NCI-H128 (cell line): ENCODE measurements around the gene PLA2G6.
"Not testable (repeated sequence)": the region's sequence is repeated elsewhere in the genome, so short reads cannot be mapped to it uniquely, and the experiment has no call there.

Experiments used
- DNase-seq: peaks from one replicate; lab custom pipeline; 2025; ENCODE audit not compliant: unreplicated experiment; lab: John Stamatoyannopoulos, UW

The PLA2G6 gene

GRCh38 chr22:38191731-38192474, 10.3 kb upstream of the PLA2G6 start:
- DNase-seq = no peak

DNA sequence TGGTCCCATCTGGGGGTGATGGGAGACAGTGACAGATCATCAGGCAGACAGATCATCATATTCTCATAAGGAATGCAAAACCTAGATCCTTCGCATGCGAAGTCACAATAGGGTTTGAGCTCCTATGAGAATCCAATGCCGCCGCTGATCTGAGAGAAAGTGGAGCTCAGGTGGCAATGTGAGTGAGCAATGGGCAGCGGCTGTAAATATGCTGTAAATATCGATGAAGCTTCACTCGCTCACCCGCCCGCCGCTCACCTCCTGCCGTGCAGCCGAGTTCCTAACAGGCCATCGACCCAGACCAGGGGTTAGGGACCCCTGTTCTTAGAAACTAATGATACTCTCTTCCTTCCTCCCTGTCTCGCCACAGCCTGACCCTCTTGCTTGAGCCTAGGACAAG, 9.4 kb upstream of the PLA2G6 start:
- no peak for DNase-seq

- DNase-seq = no peak
Observed at GRCh38 chr22:38190581-38190980, 9.0 kb upstream of the PLA2G6 start.

GRCh38 chr22:38189104-38189503, 7.5 kb upstream of the PLA2G6 start:
- DNase-seq = no peak

DNA sequence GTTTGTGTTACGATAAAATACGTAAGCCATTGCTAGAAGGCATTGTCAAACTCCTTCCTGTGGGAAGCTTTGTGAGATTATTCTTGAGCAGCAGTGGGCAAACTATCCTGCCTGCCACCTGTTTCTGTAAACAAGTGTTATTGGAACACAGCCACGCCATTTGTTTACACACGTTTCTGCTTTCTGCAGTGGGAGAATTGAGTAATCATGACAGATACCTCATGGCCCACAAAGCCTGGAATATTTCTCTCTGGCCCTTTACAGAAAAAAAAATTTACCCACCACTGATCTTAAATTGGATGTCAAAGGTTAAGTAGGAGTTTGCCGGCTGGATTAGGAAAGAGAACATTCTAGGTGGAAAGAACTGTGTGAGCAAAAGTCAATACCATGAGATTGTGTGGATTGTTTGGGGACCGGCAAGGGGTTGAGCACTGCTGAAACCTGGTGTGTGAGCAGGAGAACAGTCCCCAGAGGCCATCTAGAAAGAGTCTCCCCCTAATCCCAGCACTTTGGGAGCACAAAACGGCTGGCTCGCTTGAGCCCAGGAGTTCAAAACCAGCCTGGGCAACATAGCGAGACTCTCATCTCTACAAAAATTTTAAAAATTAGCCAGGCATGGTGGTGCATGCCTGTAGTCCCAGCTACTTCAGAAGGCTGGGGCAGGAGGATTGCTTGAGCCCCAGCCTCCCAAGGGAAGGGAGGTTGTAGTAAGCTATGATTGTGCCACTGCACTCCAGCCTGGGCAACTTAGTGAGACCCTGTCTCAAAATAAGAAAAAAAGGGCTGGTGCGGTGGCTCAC, 6.0 kb upstream of the PLA2G6 start:
- peak; percentile 20 for DNase-seq

- no peak for DNase-seq
Observed at GRCh38 chr22:38186429-38186828, 4.8 kb upstream of the PLA2G6 start.

- no peak for DNase-seq
Observed at GRCh38 chr22:38184788-38185187, 3.2 kb upstream of the PLA2G6 start.

- DNase-seq = no peak
Observed at GRCh38 chr22:38180841-38181452, 683 bp downstream of the PLA2G6 start.

- DNase-seq = not testable (repeated sequence)
Observed at GRCh38 chr22:38178605-38178937, 3.1 kb downstream of the PLA2G6 start.

- DNase-seq = no peak
Observed at GRCh38 chr22:38177926-38178604, 3.6 kb downstream of the PLA2G6 start.

GRCh38 chr22:38177571-38177925, 4.1 kb downstream of the PLA2G6 start:
- not testable (repeated sequence) for DNase-seq

DNA sequence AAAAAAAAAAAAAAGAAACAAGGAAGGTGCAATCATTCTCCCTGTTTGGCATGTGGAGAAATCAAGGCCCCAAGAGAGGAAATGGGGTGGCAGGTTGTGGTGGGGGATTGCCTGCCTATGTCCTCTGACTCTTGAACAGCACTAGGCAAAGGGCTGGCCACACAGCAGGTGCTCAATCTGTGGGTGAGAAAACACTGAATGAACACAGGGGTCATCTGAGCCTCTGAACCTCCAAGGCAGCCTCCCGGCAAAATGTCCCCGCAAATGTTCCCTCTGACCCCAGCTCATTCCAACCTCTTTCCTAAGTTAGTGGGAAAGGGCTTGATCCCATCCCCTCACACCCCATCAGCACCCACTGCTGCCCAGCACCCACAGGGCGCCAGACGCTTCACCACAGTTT, 4.6 kb downstream of the PLA2G6 start:
- DNase-seq = no peak

DNA sequence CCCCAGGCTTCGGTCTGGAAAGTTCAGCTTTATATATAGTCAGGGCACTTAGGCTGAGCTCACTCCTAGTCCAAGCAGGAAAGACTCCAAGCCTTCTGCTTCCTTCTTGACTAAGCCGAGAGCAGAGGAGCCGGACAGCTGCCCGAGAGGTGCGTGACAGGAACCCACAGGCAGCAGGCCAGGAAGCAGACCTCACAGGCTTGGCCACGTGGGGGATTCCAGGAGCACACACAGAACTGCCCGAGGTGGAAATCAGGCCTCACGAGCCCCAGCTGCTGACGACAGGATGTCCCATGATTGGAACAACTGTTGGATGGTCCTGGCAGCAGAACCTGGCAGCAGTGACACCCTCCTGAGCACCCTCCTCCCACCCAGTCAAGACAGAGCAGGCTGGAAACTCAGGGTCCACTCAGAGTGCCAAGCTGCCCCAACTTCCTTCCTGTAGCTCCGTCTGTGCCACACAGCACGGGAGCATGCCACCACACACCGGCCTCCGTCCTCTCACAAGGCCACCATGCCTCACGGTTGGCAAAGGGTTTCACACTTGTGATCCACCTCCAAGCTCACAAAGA, 5.4 kb downstream of the PLA2G6 start:
- DNase-seq = no peak

GRCh38 chr22:38175206-38176118, 6.2 kb downstream of the PLA2G6 start:
- no peak for DNase-seq

DNA sequence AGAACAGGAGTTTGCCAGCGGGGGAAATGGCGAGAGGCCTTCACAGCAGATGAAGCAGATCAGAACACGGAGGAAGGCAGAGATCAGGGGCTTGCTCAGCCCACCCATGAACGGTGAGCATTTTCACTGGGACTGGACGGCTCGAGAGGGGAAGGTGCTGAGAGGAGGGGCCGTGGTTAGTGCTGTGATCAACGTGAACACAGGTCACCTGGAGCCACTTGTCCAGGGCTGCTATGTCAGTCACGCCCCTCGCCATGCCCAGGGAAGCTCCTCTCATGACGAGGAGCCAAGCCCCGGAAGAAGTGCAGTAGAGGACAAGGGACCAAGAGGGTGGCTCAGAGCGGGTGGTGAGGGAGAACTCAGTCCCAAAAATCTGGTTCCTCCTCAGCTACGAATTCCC, 7.0 kb downstream of the PLA2G6 start:
- DNase-seq = no peak

DNA sequence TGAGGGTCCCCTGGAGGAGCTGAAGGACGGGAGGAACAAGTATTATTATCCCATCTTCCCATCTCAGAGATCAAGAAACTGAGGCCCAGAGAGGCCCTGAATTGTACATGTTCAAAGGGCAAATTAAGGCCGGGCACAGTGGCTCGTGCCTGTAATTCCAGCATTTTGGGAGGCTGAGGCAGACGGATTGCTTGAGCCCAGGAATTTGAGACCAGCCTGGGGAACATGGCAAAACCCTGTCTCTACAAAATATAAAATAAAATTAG, 8.1 kb downstream of the PLA2G6 start:
- no peak for DNase-seq

DNA sequence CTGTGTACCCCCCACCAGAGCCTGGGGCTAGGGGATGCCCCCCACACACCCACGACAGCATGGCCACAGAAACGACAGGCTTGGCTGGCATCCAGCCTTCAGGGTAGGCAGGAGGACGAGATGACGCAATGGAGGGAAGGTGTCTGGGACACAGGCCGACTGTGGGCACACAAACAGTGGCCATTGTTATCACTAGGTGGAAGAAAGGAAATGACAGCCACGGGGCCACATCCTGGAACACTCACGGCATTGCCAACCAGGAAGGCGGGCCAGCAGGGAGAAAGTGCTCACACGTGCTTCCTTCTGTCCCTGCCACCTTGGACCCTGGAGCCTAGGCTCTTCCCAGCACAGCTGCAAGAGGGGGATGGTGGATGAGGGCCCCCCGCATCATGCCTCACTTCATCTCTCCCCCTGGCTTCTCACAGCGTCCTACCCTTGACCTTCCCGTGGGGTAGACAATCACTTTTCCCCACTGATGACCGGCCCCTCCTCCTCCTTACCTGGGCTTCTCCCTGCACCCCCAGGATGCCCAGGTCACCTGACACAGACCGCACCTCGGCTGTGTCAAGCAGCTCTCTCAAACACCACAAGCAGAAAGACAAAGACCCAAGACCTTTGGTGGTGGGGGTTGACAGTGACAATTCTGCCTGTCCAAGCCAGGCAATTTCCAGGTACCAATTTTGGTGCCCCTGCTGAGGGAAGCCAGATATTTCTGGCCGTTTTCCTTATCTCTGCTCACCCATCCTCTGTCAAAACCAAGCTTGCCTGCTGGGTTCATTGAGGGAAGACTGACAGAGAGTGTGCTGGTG, 8.6 kb downstream of the PLA2G6 start:
- no peak for DNase-seq

GRCh38 chr22:38171927-38172831, 9.5 kb downstream of the PLA2G6 start:
- DNase-seq = no peak

GRCh38 chr22:38170469-38170868, 11.2 kb downstream of the PLA2G6 start:
- DNase-seq = no peak
